Stimulated activated CD8-positive, alpha-beta memory T cell treated with anti-CD3 and anti-CD28 coated beads, Interleukin-15, amount 100 ng/mL, for 1 hour (primary cell): Measurements from ENCODE around the gene TNFAIP8L3.

Source experiments
- DNase-seq: peaks from one replicate; pipeline ENCODE4 v3.0.0-alpha.2; 2020; ENCODE audit warnings: low read depth

The TNFAIP8L3 gene

GRCh38 chr15:51089699-51090453 lies 4.8 kb downstream of the TNFAIP8L3 start:
- DNase-seq: no peak

- no peak for DNase-seq
Observed at GRCh38 chr15:51089041-51089440, 5.7 kb downstream of the TNFAIP8L3 start.

GRCh38 chr15:51088585-51088984 lies 6.1 kb downstream of the TNFAIP8L3 start:
- DNase-seq: no peak

GRCh38 chr15:51087513-51087912 lies 7.2 kb downstream of the TNFAIP8L3 start:
- no peak for DNase-seq

- no peak for DNase-seq
Observed at GRCh38 chr15:51086409-51086808, 8.3 kb downstream of the TNFAIP8L3 start.

GRCh38 chr15:51085764-51086163 lies 8.9 kb downstream of the TNFAIP8L3 start:
- DNase-seq: no peak

- DNase-seq: no peak
Observed at GRCh38 chr15:51083641-51084166, 11.0 kb downstream of the TNFAIP8L3 start.

GRCh38 chr15:51082246-51082645 lies 12.5 kb downstream of the TNFAIP8L3 start:
- no peak for DNase-seq

GRCh38 chr15:51080286-51080685 lies 14.4 kb downstream of the TNFAIP8L3 start:
- no peak for DNase-seq

GRCh38 chr15:51079226-51079625 lies 15.5 kb downstream of the TNFAIP8L3 start:
- no peak for DNase-seq

- peak; percentile 13 for DNase-seq
Observed at GRCh38 chr15:51077221-51078153, 17.2 kb downstream of the TNFAIP8L3 start.

GRCh38 chr15:51076524-51077220 lies 18.0 kb downstream of the TNFAIP8L3 start:
- no peak for DNase-seq

- no peak for DNase-seq
Observed at GRCh38 chr15:51075826-51076523, 18.7 kb downstream of the TNFAIP8L3 start.

- DNase-seq: no peak
Observed at GRCh38 chr15:51075364-51075763, 19.3 kb downstream of the TNFAIP8L3 start.

- DNase-seq: no peak
Observed at GRCh38 chr15:51074926-51075325, 19.8 kb downstream of the TNFAIP8L3 start.

GRCh38 chr15:51071578-51071977 lies 23.1 kb downstream of the TNFAIP8L3 start:
- no peak for DNase-seq

GRCh38 chr15:51069983-51070382 lies 24.7 kb downstream of the TNFAIP8L3 start:
- DNase-seq: no peak

GRCh38 chr15:51067510-51067909 lies 27.2 kb downstream of the TNFAIP8L3 start:
- no peak for DNase-seq

- DNase-seq: no peak
Observed at GRCh38 chr15:51065781-51066180, 28.9 kb downstream of the TNFAIP8L3 start.

- DNase-seq: no peak
Observed at GRCh38 chr15:51065261-51065660, 29.4 kb downstream of the TNFAIP8L3 start.

- DNase-seq: no peak
Observed at GRCh38 chr15:51062736-51063135, 32.0 kb downstream of the TNFAIP8L3 start.
